ENCODE measurements around the gene CACNA2D1.
A peak's percentile ranks its signal among the peaks of the same experiment; 100 is the strongest.

CACNA2D1 gene

DNA sequence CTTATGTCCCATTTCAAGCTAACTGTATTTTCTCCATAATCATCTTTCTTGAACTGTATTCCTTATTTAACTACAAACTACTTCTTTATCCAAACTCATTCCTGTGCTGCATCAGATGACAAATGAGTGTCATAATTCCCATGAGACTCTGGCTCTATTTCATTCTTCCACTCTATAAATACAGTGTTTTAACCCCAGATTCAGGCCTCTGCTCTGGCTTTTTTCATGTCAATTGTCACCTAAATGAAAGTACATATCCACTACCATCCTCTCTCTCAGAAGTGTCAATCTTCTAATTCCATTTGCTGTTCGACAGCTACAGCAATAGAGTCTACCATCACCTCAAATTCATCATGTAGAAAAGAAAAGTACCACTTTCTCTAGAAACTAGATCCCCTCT lies 172.7 kb downstream of the CACNA2D1 start:
- DNase-seq: no peak

DNA sequence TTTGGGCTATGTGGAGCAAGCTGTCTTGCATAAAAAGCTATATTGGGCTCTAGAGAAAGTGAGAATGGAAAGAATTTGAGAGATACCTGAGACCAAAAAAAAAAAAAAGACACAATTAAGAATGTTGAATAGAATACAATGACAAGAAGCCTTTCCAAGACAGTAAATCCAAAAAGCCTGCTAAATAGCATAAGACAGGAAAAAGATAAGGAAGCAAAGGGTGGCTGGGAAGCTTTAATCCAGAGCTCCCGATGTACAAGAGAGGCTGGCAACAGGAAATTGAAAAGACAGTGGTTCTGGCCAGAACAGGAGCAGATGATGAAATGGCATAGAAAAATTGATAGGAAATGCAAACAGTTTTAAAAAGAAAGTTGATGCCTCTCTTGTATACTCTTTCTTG lies 174.9 kb downstream of the CACNA2D1 start:
- DNase-seq: no peak

DNA sequence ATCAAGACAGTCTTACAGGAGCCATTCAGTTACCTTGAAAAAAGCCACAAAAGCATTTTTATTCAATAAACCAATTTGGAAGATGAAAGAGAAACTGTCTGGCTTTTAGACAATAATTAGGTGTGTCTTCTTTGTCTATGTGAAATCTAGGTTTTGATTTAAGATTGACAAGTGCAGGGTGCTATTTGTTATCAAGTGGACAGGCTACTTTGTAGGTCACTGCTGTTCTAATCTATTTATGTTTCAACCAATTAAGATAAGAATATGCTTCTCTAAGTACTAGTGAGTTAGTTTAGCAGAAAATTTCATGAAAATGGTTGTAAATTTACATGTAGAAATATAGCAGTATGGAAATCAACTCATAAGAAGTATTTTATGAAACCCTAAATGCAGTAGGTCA lies 177.5 kb downstream of the CACNA2D1 start:
- DNase-seq: no peak

DNA sequence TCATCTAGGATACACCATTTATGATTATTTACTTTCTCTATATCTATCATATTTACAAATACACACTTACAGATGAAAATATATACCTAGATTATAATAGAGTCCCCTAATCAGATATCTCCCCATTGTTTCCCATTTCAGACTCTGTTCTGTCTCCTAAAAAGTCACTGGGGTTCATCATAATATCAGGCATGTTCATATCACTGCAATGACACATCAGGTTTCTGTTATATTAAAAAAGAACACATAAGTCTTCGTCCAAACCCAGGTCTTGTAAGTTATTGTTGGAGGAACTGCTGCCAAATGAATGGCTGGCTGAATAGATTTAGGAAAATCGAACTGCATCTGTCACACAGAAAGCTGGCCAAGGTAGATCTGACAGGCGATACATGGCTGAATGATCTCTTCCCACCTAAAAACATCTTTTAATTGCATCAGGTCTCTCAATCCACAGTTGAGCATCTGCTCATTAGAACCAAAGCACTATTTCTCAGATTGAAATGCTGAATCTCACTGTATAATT lies 178.7 kb downstream of the CACNA2D1 start:
- no peak for DNase-seq

- no peak for DNase-seq
These were observed 179.4 kb downstream of the CACNA2D1 start for GRCh38 chr7:82263920-82264782.

- no peak for DNase-seq
These were observed 185.4 kb downstream of the CACNA2D1 start for GRCh38 chr7:82258181-82258580.

DNA sequence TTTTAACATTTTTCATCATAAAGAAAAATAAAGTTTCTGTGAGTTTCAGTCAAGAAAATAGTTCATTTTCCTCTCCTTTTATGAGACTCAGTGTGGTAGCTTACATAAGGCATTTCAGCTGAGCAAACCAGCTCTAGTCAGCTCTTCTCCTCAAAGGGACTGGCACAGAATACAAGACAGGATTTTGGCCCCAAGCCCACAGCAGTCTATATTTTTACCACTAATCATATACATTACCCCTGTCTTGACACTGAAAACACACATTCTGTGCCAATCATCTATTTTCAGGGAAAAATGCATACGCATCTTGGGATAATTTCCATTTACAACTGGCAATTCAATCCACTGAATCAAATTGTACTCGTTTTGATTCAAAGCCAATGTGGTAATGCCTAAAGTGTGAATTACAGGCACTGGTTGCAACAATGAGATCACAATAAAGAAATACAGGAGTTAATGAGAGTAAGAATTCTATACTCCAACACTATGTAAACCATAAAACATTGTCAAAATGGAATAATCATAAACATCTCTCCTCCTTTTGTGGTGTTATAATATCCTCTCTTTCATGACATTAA lies 186.4 kb downstream of the CACNA2D1 start:
- no peak for DNase-seq

- no peak for DNase-seq
These were observed 187.9 kb downstream of the CACNA2D1 start for GRCh38 chr7:82255706-82256105.

GRCh38 chr7:82250598-82250997 lies 193.0 kb downstream of the CACNA2D1 start:
- DNase-seq: no peak

- no peak for DNase-seq
These were observed 193.6 kb downstream of the CACNA2D1 start for GRCh38 chr7:82249979-82250378.

DNA sequence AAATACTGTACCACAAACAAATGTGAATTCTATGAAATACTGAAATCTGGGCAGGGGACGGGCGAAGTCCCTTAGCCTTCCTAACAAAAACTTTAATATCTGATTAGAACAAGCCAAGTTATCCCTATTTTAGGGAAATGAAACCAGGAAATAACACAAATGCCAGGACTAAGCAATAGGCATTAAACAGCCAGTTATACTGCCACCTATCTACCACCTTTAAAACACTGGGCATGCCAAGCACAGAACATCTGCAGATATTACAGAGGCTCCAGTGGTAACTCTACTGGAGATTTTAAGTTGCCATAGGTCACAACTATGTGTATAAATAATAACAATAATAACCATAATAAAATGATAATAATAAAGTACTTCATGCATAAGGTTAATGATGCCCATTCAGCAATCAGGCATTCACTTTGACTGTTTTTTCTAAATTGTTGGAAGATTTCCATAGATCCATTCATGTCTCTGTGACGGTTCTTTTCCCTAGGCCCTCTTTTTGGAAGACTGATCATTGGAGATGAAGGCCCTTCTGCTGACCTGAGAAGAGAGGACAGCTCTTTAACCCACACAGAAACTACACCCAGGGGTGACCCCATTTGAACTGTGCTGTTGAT lies 195.7 kb downstream of the CACNA2D1 start:
- peak; percentile 10 for DNase-seq

GRCh38 chr7:82244947-82245517 lies 198.5 kb downstream of the CACNA2D1 start:
- DNase-seq: no peak

- DNase-seq: no peak
These were observed 202.2 kb downstream of the CACNA2D1 start for GRCh38 chr7:82241356-82241755.

DNA sequence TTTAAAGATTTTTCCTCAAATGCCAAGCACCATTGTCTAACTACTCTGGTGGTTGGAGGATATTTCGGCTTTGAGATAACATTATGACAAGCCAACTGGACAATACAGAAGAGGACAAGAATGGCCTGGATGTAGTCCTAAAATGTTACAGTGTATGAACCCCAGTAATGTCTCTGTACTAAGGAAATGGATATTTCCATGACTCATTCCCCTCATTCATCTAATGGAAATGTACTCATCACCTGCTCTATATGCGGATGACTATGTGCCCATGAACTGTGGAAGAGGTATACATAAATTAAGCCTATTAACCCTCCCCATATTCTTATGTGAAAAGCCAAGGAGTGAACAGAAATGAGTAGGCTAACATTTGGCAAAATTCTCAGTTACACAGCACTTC lies 207.9 kb downstream of the CACNA2D1 start:
- DNase-seq: peak; percentile 60

DNA sequence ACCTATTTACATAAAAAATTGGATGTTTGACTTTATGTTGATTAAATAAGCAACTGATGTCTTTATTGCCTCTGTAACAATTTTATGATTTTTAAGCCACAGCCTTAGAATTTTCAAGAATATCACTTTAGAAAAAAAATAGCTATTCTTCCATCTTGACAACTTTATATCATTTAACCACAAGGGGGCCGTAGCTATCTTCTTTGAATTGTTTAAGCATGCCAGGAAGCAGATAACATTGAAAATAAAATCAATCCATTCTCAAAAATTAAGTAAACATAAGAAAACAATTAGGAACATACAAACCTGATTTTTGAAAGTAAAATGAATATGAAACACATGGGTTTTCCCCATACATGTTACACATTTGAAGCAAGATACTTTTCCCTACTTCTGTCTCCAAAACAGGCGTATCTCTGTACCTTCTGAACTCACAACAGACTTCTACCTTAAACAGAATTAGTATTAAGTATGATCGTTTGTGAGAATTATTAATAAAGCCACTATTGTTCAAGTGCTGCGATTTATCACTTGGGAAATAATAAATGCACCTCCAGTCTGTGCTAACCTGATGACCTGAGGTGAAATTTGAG lies 209.0 kb downstream of the CACNA2D1 start:
- peak; percentile 51 for DNase-seq

DNA sequence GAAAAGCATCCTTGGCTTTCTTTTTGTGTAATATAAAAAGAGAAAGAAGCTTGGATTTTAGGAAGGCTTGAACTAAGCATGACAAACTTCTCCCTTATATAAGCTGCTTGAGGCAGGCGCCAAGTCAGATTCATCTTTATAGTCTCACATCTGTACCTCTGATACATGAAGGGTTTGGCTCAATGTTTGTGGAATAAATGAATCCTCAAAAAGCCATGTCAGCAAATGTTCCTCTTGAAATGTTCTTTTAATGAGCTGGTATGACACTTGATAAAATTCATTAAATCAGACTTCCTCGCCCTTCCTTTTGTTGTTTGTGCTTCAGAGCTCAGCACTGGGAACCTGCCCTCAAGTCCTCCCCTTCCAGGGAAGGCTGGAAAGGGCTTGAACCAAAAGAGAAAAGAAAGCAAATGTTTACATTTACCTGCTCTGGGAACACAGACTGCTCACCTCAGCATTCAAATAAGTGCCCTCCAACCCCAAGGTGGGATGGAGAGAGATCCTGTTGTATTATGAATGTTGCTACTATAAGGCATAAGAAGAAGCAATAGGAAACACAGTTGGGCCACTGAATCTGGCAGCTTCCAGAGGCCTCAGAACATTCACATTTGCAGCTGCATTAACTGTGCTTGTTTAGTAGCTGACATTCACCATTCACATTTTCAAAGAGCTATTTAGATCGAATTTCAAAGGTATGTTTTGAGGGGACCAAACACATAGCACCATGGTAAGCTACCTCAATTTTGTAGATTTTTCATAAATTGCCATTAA lies 212.6 kb downstream of the CACNA2D1 start:
- no peak for DNase-seq

GRCh38 chr7:82229164-82229563 lies 214.4 kb downstream of the CACNA2D1 start:
- DNase-seq: no peak

- DNase-seq: no peak
These were observed 217.4 kb downstream of the CACNA2D1 start for GRCh38 chr7:82226191-82226590.

DNA sequence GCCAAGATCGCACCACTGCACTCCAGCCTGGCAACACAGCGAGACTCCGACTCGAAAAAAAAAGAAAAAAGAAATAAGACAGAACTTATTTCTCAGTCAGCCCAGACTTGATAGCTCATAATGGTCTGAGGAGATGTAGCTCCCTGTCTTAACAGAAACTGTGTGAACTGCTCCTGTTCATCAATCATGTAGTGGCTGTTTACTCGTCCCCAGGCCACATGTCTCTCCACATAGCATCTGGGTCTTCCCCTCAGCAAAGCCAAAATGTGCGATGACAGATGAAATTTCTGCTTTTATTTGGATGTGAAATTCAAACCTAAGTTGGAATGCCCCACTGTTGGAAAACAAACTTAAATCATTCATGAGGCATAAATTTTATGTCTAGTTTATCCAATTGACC lies 219.0 kb downstream of the CACNA2D1 start:
- DNase-seq: no peak

DNA sequence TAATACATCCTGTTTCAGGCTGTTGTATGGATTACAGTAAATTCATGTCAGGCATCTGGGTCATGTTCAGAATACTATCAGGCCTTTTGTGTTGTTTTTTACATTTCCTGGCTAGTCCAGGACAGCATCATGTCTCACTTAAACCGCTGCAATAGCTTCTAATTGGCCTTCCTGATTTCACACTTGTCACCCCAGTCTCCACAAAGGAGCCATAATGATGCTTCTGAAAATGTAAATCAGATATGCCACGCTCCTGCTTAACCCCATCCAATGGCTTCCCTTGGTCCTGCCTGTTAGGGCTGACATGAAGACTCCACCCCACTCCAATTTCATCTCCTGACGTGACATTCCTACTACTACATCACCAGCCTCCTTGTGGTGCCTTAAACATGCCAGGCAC lies 220.0 kb downstream of the CACNA2D1 start:
- no peak for DNase-seq

- DNase-seq: no peak
These were observed 222.4 kb downstream of the CACNA2D1 start for GRCh38 chr7:82221152-82221674.

DNA sequence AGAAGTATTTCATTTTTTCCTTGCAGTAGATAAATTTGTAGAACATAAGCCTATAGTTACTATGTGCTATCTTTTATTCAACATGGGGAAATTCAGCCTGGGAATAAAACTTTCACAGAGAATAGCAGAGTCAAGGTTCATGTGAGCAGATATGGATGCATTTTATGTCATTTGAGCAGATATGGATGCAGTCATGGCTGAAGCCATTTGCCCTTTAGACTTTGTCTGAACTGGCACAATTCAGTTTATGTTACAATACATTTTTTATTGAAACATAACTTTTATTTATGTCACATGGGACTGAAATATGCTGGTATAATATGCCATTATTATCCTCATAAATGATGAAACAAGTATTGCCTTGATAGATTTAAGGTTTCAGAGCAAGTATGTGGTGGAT lies 231.1 kb downstream of the CACNA2D1 start:
- DNase-seq: no peak
